Skeletal muscle tissue (tissue), 4 donors: ENCODE measurements around the gene KLF13. TPM values are rescaled to one million over a fixed set of nuclear protein-coding genes. Genes with fewer than 3 reads are reported as not detected.

ENCODE experiments used
- H3K27ac ChIP-seq: one replicate; pipeline ENCODE4 v1.7.0; 2013; ENCODE audit warnings: mild to moderate bottlenecking, low read depth, low read length, inconsistent platforms
- H3K27me3 ChIP-seq, 3 donors: one replicate each; pipeline ENCODE4 v1.7.0; 2013; ENCODE audit warnings: low read length in 3 of 3; ENCODE audit not compliant: control insufficient read depth in 3 of 3, insufficient read depth in 3 of 3
- H3K36me3 ChIP-seq, 3 donors: one replicate each; pipeline ENCODE4 v1.7.0; 2013; ENCODE audit warnings: low read length in 3 of 3; ENCODE audit not compliant: control insufficient read depth in 3 of 3, insufficient read depth in 3 of 3
- H3K4me1 ChIP-seq, 3 donors: one replicate each; pipeline ENCODE4 v1.7.0; 2013; ENCODE audit warnings: low read length in 3 of 3, mild to moderate bottlenecking in 3 of 3; ENCODE audit not compliant: control insufficient read depth in 3 of 3, insufficient read depth in 3 of 3
- H3K4me3 ChIP-seq, 3 donors: one replicate each; pipeline ENCODE4 v1.7.0; 2013; ENCODE audit warnings: low read length in 3 of 3
- H3K9ac ChIP-seq, 3 donors: one replicate each; pipeline ENCODE4 v1.7.0; 2013; ENCODE audit warnings: low read length in 3 of 3, mild to moderate bottlenecking in 3 of 3, moderate library complexity in 2 of 3, low read depth in 1 of 3
- H3K9me3 ChIP-seq, 3 donors: one replicate each; pipeline ENCODE4 v1.7.0; 2013; ENCODE audit warnings: low read length in 3 of 3; ENCODE audit not compliant: control insufficient read depth in 3 of 3
- total RNA-seq: library from RNA; depleted of rRNA; stranded (reverse); fragments of >200 nt; gene quantifications from one replicate; pipeline ENCODE4 v1.2.3, GENCODE V29; 2014
- donor health status: Osteomylitis.

Gene KLF13
- total RNA-seq = 20.4 TPM

DNA sequence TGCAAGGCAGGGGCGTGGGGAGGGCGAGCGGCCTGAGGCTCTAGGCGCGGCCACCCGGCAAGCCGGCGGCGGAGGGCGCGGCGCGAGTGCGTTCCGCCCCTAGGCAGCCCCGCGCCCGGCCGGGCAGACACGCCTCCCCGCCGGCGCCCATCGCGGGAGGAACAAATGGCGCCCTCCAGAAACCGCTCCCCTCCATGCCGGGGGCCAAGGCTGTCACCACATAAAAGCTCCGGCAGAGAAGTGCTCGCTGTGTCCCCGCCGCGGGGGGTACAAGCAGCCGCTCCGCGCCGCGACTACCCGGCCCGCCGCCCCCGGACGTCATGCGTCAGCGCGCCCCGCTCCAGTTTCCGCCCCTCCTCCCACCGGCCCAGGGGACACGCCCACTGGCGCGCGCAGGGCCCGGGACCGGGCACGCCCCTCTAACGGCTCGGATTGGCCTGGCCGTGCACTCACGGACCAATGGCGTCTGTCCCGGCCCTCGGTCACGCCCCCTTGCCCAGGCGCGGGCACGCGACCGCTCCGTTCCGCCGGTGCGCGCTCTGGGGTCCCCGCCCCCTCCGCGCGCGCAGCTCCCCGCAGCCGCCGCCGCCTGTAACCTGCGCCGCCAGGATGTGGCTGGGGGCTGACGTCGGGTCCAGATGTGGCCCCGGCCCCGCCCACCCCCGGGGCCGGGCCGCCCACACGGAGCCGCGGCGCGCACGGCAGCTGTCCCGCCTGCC is at the start of gene KLF13:
KLF13 (plus strand) TSS at position 680 of the 719 bp plus-strand sequence. CDS start 378 bp downstream, outside the sequence.
- Histone ChIP-seq H3K27ac (peak within 1 kb of the TSS; percentile 96), H3K27me3 (no peaks in the 10 kb centered on the region), H3K4me3 (peak within 1 kb of the TSS; percentile 68 to 83 (median 82)), H3K9me3 (no peaks in the 10 kb centered on the region), H3K9ac (peak within 1 kb of the TSS; percentile 87 to 95 (median 92)), H3K36me3 (no peaks in the 10 kb centered on the region), H3K4me1 (peaks cover 36 to 39% (median 36%) of the 10 kb centered on the region in 3 donors)

DNA sequence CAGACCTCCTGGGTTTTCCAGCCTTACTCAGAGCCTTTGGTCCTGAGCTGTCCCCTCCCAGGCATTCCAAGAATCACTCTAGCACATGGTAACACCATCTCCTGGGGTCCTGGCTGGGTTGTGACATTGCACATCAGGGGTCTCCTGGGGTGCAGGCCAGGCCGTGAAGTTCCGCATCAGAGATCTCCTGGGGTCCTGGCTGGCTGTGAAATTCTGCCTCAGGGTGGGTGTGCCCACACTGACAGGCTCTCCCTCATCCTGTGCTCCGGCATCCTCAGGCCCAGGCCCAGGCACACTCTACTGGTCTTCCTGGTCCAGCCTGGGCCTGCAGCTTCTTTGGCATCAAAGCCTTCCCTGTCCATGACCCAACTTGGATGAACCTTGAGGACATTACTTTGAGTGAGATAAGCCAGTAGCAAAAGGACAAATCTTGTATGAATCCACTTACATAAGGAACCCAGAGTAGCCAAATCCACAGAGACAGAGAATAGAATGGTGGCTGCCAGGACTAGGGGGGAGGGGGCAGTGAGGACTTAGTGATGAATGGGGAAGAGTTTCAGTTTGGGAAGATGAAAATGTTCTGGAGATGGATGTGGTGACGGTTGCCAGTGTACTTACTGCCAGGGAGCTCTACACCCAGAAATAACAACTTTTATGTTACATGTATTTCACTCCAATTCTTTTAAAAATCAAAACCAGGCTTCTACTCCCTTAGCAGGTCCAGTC is 49.1 kb upstream of the KLF13 start:
- Histone ChIP-seq H3K27me3 (no peaks in the 10 kb centered on the region), H3K4me3 (no peak overlapping the region), H3K9me3 (no peaks in the 10 kb centered on the region), H3K9ac (no peak overlapping the region), H3K4me1 (peaks cover 5 to 17% (median 6%) of the 10 kb centered on the region in 3 donors), H3K27ac (no peak overlapping the region), H3K36me3 (no peaks in the 10 kb centered on the region)

GRCh38 chr15:31278061-31278445 is 48.6 kb upstream of the KLF13 start:
- Histone ChIP-seq H3K4me3 (no peak overlapping the region), H3K9ac (no peak overlapping the region), H3K4me1 (peaks cover 5 to 17% (median 6%) of the 10 kb centered on the region in 3 donors), H3K27me3 (no peaks in the 10 kb centered on the region), H3K27ac (no peak overlapping the region), H3K36me3 (no peaks in the 10 kb centered on the region), H3K9me3 (no peaks in the 10 kb centered on the region)

DNA sequence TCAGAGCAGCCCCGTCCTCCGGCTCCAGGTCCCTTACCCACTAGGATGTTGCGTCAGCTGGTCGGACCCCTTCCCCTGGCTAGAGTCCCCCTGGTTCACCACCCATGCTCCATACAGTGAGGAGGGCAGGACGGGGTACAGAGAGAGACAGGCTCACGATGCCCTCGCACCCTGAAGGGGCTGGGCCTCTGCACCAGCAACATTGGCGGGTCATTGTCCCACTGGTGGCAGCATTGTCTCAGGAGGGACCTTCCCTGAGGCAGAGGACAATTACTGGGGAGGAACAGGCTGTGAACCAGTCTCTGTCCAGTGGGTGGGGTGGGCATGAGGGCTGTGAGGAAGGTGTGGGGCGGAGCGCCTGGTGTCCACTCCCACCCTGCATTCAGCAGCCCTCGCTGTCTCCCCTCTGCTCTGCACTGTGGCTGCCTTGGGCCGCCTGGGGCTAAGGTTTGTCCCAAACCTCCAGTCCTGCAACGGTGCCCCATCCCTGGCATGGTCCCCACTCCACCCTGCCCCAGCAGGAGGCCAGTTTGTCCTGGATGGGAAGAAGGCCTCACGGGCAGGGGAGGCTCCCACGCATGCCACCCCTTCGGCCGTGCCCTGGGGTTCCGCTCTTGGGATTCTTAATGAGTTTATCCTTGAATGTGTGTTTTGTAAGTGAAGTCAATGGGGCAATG is 48.0 kb upstream of the KLF13 start:
- no peaks in the 10 kb centered on the region for H3K9me3 ChIP-seq
- H3K27ac ChIP-seq = no peak overlapping the region
- H3K9ac ChIP-seq = no peak overlapping the region
- no peaks in the 10 kb centered on the region for H3K36me3 ChIP-seq
- no peak overlapping the region for H3K4me3 ChIP-seq
- peaks cover 5 to 17% (median 6%) of the 10 kb centered on the region in 3 donors for H3K4me1 ChIP-seq
- H3K27me3 ChIP-seq = no peaks in the 10 kb centered on the region

DNA sequence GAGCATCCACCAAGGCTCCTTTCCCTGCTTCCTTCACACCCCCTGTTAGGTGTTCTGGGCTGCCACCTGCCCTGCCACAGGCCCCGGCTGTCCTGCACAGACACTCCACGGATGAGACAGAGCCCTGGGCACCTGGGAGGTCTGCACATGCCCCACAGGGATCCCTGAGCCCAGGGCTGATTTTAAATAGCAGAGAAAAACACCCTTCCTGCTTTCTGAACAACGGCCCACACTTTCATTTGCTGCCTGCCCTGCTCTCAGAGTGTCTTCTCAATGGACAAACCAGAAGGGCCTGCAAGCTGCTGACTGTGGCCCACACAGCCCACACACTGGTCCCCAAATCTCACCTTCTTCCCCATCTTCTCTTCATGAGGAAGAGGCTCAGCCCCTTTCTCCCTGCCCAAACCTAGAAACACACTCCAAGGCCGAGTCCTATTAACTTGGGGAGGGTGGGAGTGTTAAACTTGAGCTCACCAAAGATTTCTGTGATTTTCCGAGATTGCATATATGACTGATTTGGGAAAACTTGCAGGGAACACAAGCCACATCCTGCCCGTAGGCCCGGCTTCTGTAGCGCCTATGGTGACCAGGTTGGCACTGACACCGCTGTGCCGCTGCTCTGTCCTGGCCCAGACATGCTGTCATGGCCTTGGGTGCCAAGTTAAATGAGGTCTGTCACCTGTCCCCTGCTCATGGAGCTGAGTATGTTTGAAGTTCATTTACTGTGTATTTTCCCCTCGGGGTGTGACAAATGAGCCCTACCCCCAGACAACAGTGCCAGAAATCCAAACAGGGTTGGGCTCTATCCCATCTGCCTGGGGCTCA is 47.2 kb upstream of the KLF13 start:
- H3K4me3 ChIP-seq = no peak overlapping the region
- no peaks in the 10 kb centered on the region for H3K9me3 ChIP-seq
- H3K27ac ChIP-seq = no peak overlapping the region
- peaks cover 5 to 16% (median 6%) of the 10 kb centered on the region in 3 donors for H3K4me1 ChIP-seq
- H3K36me3 ChIP-seq = no peaks in the 10 kb centered on the region
- H3K27me3 ChIP-seq = no peaks in the 10 kb centered on the region
- H3K9ac ChIP-seq = no peak overlapping the region

- no peak overlapping the region for H3K27ac ChIP-seq
- no peak overlapping the region for H3K9ac ChIP-seq
- no peak overlapping the region for H3K4me3 ChIP-seq
- H3K4me1 ChIP-seq = peaks cover 5 to 11% (median 6%) of the 10 kb centered on the region in 3 donors
- no peaks in the 10 kb centered on the region for H3K9me3 ChIP-seq
- no peaks in the 10 kb centered on the region for H3K36me3 ChIP-seq
- H3K27me3 ChIP-seq = no peaks in the 10 kb centered on the region
Observed at GRCh38 chr15:31280046-31280830, 46.4 kb upstream of the KLF13 start.

GRCh38 chr15:31280831-31281216 is 45.8 kb upstream of the KLF13 start:
- Histone ChIP-seq H3K27ac (no peak overlapping the region), H3K36me3 (no peaks in the 10 kb centered on the region), H3K27me3 (no peaks in the 10 kb centered on the region), H3K9ac (no peak overlapping the region), H3K9me3 (no peaks in the 10 kb centered on the region), H3K4me1 (peaks cover 5 to 11% (median 6%) of the 10 kb centered on the region in 3 donors), H3K4me3 (no peak overlapping the region)

- Histone ChIP-seq H3K4me3 (no peak overlapping the region), H3K4me1 (peaks cover 5 to 11% (median 6%) of the 10 kb centered on the region in 3 donors), H3K27ac (no peak overlapping the region), H3K36me3 (no peaks in the 10 kb centered on the region), H3K27me3 (no peaks in the 10 kb centered on the region), H3K9ac (no peak overlapping the region), H3K9me3 (no peaks in the 10 kb centered on the region)
Observed at GRCh38 chr15:31283043-31283442, 43.6 kb upstream of the KLF13 start.

DNA sequence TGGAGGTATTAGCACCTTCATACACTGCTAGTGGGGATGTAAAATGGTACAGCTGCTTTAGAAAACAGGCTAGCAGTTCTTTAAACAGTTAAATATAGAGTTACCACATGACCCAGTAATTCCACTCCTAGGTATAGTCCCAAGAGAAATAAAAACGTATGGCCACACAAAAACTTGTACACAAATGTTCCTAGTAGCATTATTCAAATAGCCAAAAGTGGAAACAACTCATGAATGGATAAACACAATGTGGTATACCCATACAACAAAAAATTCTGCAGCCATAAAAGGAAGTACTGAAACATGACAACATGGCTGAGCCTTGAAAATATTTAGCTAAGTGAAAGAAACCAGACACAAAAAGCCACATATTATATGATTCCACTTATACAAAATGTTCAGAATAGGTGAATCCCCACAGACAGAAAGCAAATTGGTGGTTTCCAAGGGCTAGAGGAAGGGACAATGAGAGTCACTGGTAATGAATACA is 40.8 kb upstream of the KLF13 start:
- no peaks in the 10 kb centered on the region for H3K36me3 ChIP-seq

More for the DNA sequence above, 40.8 kb upstream of the KLF13 start:
- no peaks in the 10 kb centered on the region for H3K27me3 ChIP-seq
- H3K9ac ChIP-seq = no peak overlapping the region
- no peak overlapping the region for H3K27ac ChIP-seq
- no peaks in the 10 kb centered on the region for H3K9me3 ChIP-seq
- no peaks in the 10 kb centered on the region for H3K4me1 ChIP-seq
- H3K4me3 ChIP-seq = no peak overlapping the region
